ENCODE data around the gene FRMPD3.
"Not testable (repeated sequence)": the region's sequence is repeated elsewhere in the genome, so short reads cannot be mapped to it uniquely, and the experiment has no call there.

Gene FRMPD3

GRCh38 chrX:107448998-107449835 lies at the start of gene FRMPD3:
Gene FRMPD3 (plus strand): TSS chrX:107449652. CDS start chrX:107526589, 76,937 bp downstream.
- DNase-seq, result no peak

GRCh38 chrX:107420571-107420970 lies 28.9 kb upstream of the FRMPD3 start:
- no peak for DNase-seq

- DNase-seq, result no peak
Measured at GRCh38 chrX:107421337-107421861, 28.1 kb upstream of the FRMPD3 start.

DNA sequence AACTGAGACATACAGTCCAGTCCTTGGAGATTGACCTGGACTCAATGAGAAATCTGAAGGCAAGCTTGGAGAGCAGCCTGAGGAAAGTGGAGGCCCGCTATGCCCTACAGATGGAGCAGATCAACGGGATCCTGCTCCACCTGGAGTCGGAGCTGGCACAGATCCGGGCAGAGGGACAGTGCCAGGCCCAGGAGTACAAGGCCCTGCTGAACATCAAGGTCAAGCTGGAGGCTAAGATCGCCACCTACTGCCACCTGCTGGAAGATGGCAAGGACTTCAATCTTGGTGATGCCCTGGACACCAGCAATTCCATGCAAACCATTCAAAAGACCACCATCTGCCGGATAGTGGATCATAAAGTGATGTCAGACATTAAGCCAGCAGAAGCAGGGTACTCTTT lies 20.4 kb upstream of the FRMPD3 start:
- DNase-seq, result peak in 1 of 4 experiments; percentile 5

GRCh38 chrX:107440187-107440586 lies 9.3 kb upstream of the FRMPD3 start:
- no peak for DNase-seq

DNA sequence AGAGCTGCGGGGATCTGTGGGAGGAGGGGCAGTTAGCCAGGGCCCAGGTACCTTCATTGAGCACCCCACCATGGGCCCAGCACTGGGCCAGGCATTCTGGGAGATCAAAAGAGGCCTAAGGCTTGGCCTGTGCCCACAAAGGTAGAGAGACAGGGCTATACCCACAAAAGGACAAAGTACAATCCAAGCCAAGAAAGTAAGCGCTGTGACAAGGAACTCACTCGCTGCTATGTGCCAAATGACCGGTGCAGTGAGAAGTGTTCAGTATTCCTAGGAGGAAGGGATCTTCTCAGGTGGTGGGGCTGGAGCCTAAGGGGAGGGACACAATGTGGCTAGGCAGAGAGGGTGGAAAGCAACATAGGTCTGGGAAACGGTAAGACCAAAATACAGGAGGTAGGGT lies 8.8 kb upstream of the FRMPD3 start:
- DNase-seq, result no peak

- no peak for DNase-seq
Measured at GRCh38 chrX:107442914-107443527, 6.4 kb upstream of the FRMPD3 start.

GRCh38 chrX:107445146-107445545 lies 4.3 kb upstream of the FRMPD3 start:
- DNase-seq, result no peak

DNA sequence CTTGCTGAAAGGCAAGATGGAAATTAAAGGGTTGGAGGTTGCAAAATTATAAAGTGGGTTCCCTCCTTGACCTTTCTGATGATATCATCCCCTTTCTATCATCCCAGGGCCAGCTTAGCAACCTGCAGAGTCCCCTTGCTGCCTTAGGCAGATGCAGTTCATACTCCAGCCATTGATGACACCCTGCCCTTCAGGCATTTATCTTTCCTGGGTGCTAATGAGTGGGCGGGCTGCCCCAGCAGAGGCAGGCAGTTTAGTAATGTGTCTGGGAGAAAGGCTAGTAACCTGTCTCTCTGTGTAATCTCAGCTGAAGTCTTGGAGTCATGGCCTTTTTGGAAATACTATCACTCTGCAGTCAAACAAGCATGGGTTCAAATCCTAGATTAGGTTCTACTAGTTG lies 3.8 kb upstream of the FRMPD3 start:
- no peak for DNase-seq

DNA sequence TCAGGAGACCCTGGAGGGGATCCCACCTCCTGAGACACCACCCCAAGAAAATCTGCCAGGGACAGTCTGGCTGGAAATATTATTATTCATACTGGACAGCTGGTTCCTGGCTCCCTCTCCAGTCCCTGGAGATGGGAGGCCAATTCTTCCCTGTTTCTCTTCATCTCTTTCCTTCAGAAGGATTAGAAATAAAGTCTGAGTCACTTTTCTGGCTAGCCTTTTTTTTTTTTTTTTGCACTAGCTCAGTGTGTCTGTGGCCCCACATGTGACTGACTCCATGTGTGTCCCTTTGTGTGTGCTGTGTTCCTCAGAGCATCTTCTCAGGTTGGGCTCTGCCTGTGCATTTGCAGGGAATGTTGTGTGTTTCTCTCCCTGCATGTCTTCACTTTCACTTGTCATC lies 1.8 kb upstream of the FRMPD3 start:
- no peak for DNase-seq

GRCh38 chrX:107448625-107448997 lies 841 bp upstream of the FRMPD3 start:
- no peak for DNase-seq

- no peak for DNase-seq
Measured at GRCh38 chrX:107450823-107451509, 1.5 kb downstream of the FRMPD3 start.

- no peak for DNase-seq
Measured at GRCh38 chrX:107451731-107452130, 2.3 kb downstream of the FRMPD3 start.

- no peak for DNase-seq
Measured at GRCh38 chrX:107452581-107452980, 3.1 kb downstream of the FRMPD3 start.

DNA sequence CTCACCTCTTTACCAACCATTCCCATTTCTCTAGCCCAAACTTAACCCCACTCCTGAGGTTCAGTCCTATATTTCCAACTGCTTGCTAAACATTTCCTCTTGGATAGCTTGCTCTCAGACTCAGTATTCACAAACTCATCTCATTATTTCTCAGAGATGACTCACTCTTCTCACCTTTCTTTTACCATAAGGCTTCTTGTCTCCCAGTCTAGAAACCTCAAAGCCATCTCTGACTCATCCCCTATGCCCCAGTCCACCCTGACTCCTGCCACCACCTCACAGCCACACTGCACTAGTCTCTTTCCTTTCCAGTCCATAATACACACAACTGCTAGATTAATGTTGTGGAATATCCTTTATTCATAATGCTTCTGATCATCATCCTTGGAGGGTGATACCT lies 4.8 kb downstream of the FRMPD3 start:
- no peak for DNase-seq

DNA sequence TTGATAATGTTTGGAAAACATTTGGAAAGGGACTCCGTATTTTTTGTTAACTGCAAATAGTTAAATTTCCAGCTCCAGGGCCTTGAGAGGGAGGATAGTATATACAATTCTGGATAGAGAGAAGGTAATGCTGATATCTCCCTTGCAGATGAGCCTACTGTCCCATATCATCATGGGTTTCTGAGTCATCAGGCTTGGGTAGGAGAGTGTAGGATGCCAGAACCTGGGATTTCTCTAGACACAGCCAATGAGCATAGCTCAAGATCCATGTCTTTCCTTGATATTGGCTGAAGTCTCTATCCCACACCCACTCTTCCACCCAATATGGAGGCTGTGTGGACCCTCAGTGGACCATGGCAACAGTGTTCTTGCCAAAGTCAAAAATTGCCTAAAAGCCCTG lies 7.8 kb downstream of the FRMPD3 start:
- no peak for DNase-seq

- no peak for DNase-seq
Measured at GRCh38 chrX:107465932-107466620, 16.6 kb downstream of the FRMPD3 start.

GRCh38 chrX:107467271-107467670 lies 17.8 kb downstream of the FRMPD3 start:
- DNase-seq, result no peak

- DNase-seq, result no peak
Measured at GRCh38 chrX:107470198-107470597, 20.7 kb downstream of the FRMPD3 start.

GRCh38 chrX:107470971-107471370 lies 21.5 kb downstream of the FRMPD3 start:
- DNase-seq, result no peak

DNA sequence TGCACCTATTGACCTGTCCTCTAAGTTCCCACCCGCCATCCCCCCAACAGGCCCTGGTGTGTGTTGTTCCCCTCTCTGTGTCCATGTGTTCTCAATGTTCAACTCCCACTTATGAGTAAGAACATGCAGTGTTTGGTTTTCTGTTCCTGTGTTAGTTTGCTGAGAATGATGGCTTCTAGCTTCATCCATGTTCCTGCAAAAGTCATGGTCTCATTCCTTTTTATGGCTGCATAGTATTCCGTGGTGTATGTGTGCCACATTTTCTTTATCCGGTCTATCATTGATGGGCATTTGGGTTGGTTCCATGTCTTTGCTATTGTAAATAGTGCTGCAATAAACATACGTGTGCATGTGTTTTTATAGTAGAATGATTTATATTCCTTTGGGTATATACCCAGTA lies 22.0 kb downstream of the FRMPD3 start:
- DNase-seq, result not testable (repeated sequence)

DNA sequence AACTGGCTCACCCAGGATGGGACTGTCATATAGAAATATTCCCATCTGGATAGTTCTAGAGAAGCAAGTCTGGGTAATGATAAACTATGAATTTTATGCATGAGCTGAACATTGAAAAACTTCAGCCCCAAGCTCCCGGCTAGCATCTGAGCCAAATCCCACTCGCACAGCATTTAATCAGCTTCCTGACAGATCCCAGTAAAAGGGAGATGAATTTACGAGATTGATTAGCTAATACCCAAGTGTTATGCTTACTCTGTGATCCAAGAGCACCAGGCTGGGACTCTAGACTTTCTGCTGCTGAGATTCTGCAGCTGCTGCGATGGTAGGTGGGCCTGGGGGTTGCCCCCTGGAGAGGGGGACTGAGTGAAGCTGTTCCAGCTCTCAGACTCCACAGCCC lies 28.0 kb downstream of the FRMPD3 start:
- no peak for DNase-seq

DNA sequence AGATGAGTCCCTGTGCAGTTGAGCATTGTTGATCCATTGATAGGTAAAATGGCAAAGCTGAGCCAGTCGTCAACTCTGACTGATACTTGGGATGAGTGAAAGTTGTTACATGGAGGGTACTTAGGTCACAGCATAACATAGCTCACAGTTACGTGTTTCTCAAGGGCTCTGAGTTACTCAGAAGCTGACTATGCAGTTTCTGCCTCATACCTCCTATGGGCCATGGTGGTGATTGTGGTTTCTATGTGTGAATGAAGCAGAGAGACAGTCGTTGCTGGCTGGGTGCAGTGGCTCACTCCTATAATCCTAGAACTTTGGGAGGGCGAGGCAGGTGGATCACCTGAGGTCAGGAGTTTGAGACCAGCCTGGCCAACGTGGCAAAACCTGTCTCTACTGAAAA lies 30.8 kb downstream of the FRMPD3 start:
- DNase-seq, result no peak
